BLaER1 treated with 17β-estradiol and CSF1 and Interleukin-3, amounts not matched to agents 10 nM and 100 nM (cell line): ENCODE results near the gene C16orf95.

Experiments used
- H3K27ac ChIP-seq, 11 experiments: shearing (Covaris generic); formaldehyde crosslinking; 2 replicates each; pipeline ENCODE4 v1.8.1; 2022
- H3K27me3 ChIP-seq, 11 experiments: shearing (Covaris generic); formaldehyde crosslinking; 2 replicates each; pipeline ENCODE4 v1.8.1; 2022
- H3K36me3 ChIP-seq, 11 experiments: shearing (Covaris generic); formaldehyde crosslinking; 2 replicates each; pipeline ENCODE4 v1.8.1; 2022
- H3K4me1 ChIP-seq, 10 experiments: shearing (Covaris generic); formaldehyde crosslinking; 2 replicates each; pipeline ENCODE4 v1.8.1; 2022
- H3K4me2 ChIP-seq, 11 experiments: shearing (Covaris generic); formaldehyde crosslinking; 2 replicates each; pipeline ENCODE4 v1.8.1; 2022
- H3K4me3 ChIP-seq, 10 experiments: shearing (Covaris generic); formaldehyde crosslinking; 2 replicates each; pipeline ENCODE4 v1.8.1; 2022
- H3K9ac ChIP-seq, 11 experiments: shearing (Covaris generic); formaldehyde crosslinking; 2 replicates each; pipeline ENCODE4 v1.8.1; 2022
- H3K9me3 ChIP-seq, 11 experiments: shearing (Covaris generic); formaldehyde crosslinking; replicated peaks in 1 of 11; 2 replicates each; pipeline ENCODE4 v1.8.1; 2022
- H4K20me1 ChIP-seq, 11 experiments: shearing (Covaris generic); formaldehyde crosslinking; 2 replicates each; pipeline ENCODE4 v1.8.1; 2022
- Cebpa-rat ChIP-seq, 11 experiments: shearing (Covaris generic); IDR thresholded peaks; 2 replicates each; pipeline ENCODE4 v1.8.1; 2022

Gene C16orf95

DNA sequence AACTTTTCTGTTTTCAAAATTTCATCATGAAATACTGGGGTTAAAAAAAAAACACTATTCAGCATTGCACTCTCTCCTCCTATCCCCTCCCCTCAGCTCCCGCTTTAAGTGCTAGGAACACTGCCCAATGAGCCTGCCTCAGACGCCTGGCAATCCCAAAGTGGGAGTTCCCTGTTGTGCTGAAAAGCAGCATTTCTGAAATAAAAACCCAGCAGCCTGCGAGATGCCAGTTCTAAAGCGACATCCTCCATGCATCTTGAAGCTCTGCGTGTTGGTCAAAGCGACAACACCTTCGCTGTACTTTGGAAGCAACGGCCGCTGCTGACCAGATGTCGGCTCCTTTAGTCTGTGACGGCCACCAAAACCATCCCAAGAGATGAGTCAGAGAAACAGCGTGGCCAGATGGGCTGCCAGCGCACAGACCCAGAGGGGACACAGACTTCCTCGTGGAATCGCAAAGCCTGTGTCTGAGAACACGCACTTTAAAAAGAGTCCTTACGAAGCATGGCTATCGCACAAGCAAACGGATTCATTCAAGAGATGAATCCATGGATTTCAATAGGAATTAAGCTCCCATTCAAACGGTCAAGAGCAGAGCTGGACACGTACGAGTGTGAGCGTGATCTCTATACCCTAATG is 33.6 kb upstream of the C16orf95 start:
- Histone ChIP-seq H3K36me3 (peaks cover 46 to 100% (median 70%) of the 10 kb centered on the region in 11 experiments), H3K27ac (no peak overlapping the region), H3K4me1 (peaks cover 0 to 9% (median 0%) of the 10 kb centered on the region in 10 experiments; a peak in 2 of 20 replicates), H3K27me3 (peaks cover 0 to 7% (median 0%) of the 10 kb centered on the region in 11 experiments; a peak in 1 of 22 replicates), H3K9ac (0 out of 22 replicates have a peak overlapping the region, but pooled peaks of 1 of the 11 experiments have one; percentile 18), H3K4me3 (no peak overlapping the region), H4K20me1 (peaks cover 83 to 100% (median 99%) of the 10 kb centered on the region in 11 experiments; a peak in 21 of 22 replicates), H3K4me2 (no peak overlapping the region), H3K9me3 (no peaks in the 10 kb centered on the region)
- TF ChIP-seq Cebpa-rat (IDR thresholded peaks at IDR 0.05), result no peak

DNA sequence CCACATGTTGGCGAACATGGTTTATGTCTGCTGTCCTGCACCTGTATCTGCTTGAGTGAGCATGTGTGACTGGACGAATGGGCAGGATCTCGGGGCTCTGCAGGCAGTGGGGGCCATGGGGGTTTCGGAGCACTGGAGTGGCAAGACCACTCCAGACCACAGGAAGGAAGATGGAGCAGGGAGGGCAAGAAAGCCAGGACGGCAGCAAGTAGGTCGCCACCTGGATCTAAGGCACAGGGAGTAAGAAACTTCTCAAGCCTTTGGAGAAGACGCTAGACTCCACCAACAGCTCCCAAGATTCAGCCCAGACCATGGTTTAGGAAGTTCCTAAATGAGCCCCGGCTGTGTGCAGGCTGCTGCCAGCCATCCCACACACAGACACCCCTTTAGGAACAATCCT is 32.8 kb upstream of the C16orf95 start:
- Histone ChIP-seq H3K4me1 (peaks cover 0 to 9% (median 0%) of the 10 kb centered on the region in 10 experiments; a peak in 2 of 20 replicates), H3K9me3 (no peaks in the 10 kb centered on the region), H3K36me3 (peaks cover 45 to 97% (median 71%) of the 10 kb centered on the region in 11 experiments), H3K4me2 (no peak overlapping the region), H4K20me1 (peaks cover 80 to 98% (median 96%) of the 10 kb centered on the region in 11 experiments; a peak in 21 of 22 replicates), H3K9ac (no peak overlapping the region), H3K27ac (no peak overlapping the region), H3K4me3 (no peak overlapping the region), H3K27me3 (peaks cover 0 to 7% (median 0%) of the 10 kb centered on the region in 11 experiments; a peak in 1 of 22 replicates)
- no peak for TF ChIP-seq Cebpa-rat (IDR thresholded peaks at IDR 0.05)

DNA sequence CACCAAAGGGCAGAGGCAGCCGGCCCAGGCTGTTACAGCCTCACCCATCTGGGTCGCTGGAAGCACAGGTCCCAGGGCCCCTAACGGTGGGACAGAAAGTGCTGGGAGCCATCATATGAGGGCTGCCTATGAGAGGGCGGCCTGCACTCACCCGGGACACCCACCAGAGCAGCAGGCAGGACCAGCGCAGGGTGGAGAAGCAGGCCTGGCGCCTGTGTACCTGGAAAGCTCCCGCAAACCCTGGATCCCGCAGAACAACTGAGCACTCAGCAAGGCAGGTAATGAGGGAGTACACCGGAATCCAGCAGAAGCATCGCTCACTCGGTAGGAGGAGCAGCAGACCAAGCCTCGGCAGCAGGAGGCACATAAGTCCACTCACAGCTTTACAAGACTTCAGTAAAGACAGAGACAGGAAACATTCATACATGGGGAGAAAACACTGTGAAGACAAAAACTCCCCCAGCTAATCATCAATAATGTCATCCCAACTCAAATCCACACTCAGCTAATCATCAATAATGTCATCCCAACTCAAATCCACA is 31.5 kb upstream of the C16orf95 start:
- Histone ChIP-seq H3K4me1 (peaks cover 0 to 9% (median 0%) of the 10 kb centered on the region in 10 experiments; a peak in 2 of 20 replicates), H3K4me2 (no peak overlapping the region), H3K9ac (no peak overlapping the region), H3K36me3 (peaks cover 41 to 91% (median 70%) of the 10 kb centered on the region in 11 experiments), H3K4me3 (no peak overlapping the region), H3K27ac (no peak overlapping the region), H3K27me3 (0 out of 22 replicates have a peak, but pooled peaks cover 0 to 7% (median 0%) of the 10 kb centered on the region in 11 experiments), H4K20me1 (peaks cover 76 to 98% (median 96%) of the 10 kb centered on the region in 11 experiments), H3K9me3 (no peaks in the 10 kb centered on the region)
- no peak for TF ChIP-seq Cebpa-rat (IDR thresholded peaks at IDR 0.05)

DNA sequence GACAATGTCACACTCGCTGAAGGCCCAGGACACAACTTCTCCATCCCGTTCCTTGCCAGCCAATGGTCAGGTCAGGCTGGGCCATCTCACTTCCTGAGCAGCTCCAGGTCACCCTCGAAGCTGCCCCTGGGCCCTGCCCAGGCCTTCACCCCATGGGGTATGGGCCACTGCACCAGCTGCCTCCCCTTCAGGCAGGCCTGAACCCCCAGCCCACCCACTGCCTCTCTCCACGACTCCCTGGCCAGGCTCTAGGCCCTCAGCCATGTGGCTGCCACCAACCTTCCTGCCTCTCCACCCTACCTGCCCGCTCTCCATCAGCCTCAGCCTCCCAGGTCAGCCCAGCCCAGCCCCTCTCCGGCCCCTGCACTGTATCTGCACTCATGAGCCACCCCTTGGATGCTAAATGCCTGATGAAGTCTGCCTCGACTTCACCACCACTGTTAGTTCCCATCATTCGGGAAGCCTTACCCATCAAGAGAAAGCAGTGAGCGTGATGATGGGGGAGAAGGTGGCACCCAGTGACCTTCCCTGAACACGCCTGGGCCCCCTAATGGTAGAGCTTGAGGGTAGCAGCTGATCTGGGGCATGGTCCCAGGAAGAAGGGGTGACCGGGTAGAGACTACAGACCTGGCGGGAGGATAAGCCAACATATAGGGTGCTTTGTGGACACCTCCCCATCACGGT is 30.9 kb upstream of the C16orf95 start:
- no peak for TF ChIP-seq Cebpa-rat (IDR thresholded peaks at IDR 0.05)
- Histone ChIP-seq H3K9me3 (no peaks in the 10 kb centered on the region), H3K27me3 (0 out of 22 replicates have a peak, but pooled peaks cover 0 to 7% (median 0%) of the 10 kb centered on the region in 11 experiments)

DNA sequence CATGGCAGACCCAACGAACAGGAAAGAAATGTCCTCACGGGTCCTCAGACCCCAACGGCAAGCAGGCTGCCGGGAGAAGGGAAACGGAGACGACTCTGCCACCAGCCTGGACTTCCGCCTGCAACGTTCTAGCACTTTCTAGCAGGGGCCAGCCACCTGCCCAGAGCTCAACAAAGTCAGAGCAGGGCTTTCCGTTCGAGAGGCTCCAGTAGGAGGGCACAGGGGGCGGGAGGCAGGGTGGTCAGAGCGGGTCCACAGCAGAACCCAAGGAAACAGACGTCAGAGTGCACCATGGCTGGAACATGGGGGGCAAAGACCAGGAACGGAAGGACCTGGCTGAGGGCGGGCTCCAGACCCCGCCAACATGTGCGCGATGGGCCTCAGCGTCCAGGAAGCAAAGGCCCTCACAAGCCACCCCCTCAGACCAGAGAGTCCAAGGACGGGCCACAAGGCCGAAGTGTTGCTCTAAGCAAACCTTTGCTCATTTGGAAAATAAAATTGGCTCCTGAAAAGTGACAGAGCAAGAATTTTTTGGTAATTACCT is 29.4 kb upstream of the C16orf95 start:
- H3K4me2 ChIP-seq, result no peak overlapping the region
- H3K4me3 ChIP-seq, result no peak overlapping the region
- no peak overlapping the region for H3K9ac ChIP-seq
- H3K27ac ChIP-seq, result no peak overlapping the region
- peaks cover 0 to 9% (median 0%) of the 10 kb centered on the region in 10 experiments; a peak in 2 of 20 replicates for H3K4me1 ChIP-seq
- H4K20me1 ChIP-seq, result peaks cover 70 to 97% (median 93%) of the 10 kb centered on the region in 11 experiments
- no peak for TF ChIP-seq Cebpa-rat (IDR thresholded peaks at IDR 0.05)
- H3K9me3 ChIP-seq, result no peaks in the 10 kb centered on the region
- H3K36me3 ChIP-seq, result peaks cover 49 to 91% (median 76%) of the 10 kb centered on the region in 11 experiments
- H3K27me3 ChIP-seq, result 0 out of 22 replicates have a peak, but pooled peaks cover 0 to 7% (median 0%) of the 10 kb centered on the region in 11 experiments

More for the DNA sequence above, 30.9 kb upstream of the C16orf95 start:
- no peak overlapping the region for H3K4me3 ChIP-seq
- H4K20me1 ChIP-seq, result peaks cover 76 to 98% (median 96%) of the 10 kb centered on the region in 11 experiments
- no peak overlapping the region for H3K27ac ChIP-seq
- H3K4me2 ChIP-seq, result no peak overlapping the region
- peaks cover 0 to 9% (median 0%) of the 10 kb centered on the region in 10 experiments; a peak in 2 of 20 replicates for H3K4me1 ChIP-seq
- H3K36me3 ChIP-seq, result peaks cover 43 to 91% (median 70%) of the 10 kb centered on the region in 11 experiments
- no peak overlapping the region for H3K9ac ChIP-seq

DNA sequence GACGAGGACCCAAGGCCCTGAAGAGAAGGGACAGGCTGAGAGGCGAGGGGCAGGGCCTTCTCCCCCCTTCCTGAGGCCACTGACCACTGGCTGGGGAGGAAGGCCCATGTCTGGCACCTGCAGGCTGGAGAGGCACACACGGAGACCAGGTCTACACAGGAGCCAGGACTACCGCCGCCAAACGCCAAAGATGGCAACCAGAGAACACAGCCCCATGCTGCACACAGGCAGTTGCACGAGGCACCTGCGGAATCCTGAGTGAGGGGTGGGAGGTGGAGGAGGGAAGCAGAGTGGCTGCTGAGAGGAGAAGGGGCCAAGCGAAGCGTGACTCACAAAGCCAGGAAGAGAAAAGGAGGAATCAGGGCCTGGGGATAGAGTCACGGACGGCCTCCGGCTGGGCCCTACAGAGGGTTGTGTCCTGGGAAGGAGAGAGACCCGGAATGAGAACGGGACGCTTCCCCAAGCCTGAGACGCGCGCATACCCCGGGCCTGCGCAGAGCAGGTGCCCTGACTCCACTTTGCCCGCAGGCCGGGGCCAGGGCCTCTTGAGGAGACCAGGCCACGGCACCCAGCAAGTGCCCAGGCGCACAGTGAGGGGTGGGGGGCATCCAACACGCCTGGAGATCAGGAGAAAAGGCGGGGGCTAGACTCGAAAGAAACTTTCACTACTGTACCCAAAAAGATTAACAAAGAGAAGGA is 28.7 kb upstream of the C16orf95 start:
- no peaks in the 10 kb centered on the region for H3K9me3 ChIP-seq
- H3K27me3 ChIP-seq, result 0 out of 22 replicates have a peak, but pooled peaks cover 0 to 3% (median 0%) of the 10 kb centered on the region in 11 experiments
- H3K36me3 ChIP-seq, result peaks cover 56 to 92% (median 84%) of the 10 kb centered on the region in 11 experiments
- TF ChIP-seq Cebpa-rat (IDR thresholded peaks at IDR 0.05), result no peak
- H3K9ac ChIP-seq, result no peak overlapping the region
- H3K4me3 ChIP-seq, result no peak overlapping the region
- H3K4me1 ChIP-seq, result peaks cover 0 to 8% (median 0%) of the 10 kb centered on the region in 10 experiments; a peak in 2 of 20 replicates
- H3K27ac ChIP-seq, result no peak overlapping the region
- peaks cover 63 to 97% (median 86%) of the 10 kb centered on the region in 11 experiments for H4K20me1 ChIP-seq
- H3K4me2 ChIP-seq, result no peak overlapping the region

DNA sequence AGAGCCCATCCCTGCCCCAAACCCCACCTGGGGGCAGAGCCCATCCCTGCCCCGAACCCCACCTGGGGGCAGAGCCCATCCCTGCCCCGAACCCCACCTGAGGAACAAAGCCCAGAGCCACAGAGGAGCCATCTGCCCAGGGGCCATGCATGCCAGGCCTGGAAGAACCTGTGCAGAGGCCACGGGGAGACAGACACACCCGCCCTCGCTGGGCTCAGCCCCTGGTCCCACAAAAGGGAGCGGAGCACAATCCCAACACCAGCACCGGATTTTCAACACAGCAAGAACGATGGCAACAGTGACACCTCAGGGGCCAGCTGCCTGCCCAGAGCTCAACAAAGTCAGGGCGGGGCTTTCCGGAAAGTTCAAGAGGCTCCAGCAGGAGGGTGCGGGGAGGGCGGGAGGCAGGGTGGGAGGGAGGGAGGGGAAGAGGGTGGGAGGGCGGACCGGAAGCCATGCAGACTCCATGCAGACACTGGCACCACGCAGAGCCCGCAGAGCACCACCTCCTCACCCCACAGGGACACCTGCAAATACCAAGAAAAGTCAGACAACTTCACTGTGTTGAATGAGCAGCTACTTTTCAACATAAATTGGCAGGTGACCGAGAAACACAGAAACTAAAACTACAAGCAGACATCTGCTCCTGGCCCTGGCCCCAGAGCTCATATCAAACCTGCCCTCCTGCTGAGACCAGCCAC is 27.9 kb upstream of the C16orf95 start:
- Histone ChIP-seq H3K27me3 (no peaks in the 10 kb centered on the region), H3K27ac (no peak overlapping the region), H3K36me3 (peaks cover 64 to 93% (median 85%) of the 10 kb centered on the region in 11 experiments), H3K4me3 (no peak overlapping the region), H4K20me1 (peaks cover 55 to 97% (median 78%) of the 10 kb centered on the region in 11 experiments), H3K9me3 (no peaks in the 10 kb centered on the region), H3K9ac (no peak overlapping the region), H3K4me2 (no peak overlapping the region), H3K4me1 (peaks cover 0 to 3% (median 0%) of the 10 kb centered on the region in 10 experiments; a peak in 1 of 20 replicates)
- TF ChIP-seq Cebpa-rat (IDR thresholded peaks at IDR 0.05), result no peak
